Esophagus (tissue), 2 donors: ENCODE data around the gene HOXB13. TPM values are rescaled to one million over a fixed set of nuclear protein-coding genes. Genes with fewer than 3 reads are reported as not detected.

Experiments
- H3K27ac ChIP-seq, 2 donors: one replicate each; pipeline ENCODE4 v1.5.1; 2013; ENCODE audit warnings: low read depth in 2 of 2, mild to moderate bottlenecking in 2 of 2, inconsistent platforms in 1 of 2, low read length in 1 of 2, moderate library complexity in 1 of 2
- H3K27me3 ChIP-seq, 2 donors: one replicate each; pipeline ENCODE4 v1.6.1; 2013; ENCODE audit warnings: low read length in 2 of 2, control low read depth in 1 of 2, mild to moderate bottlenecking in 1 of 2; ENCODE audit not compliant: insufficient read depth in 2 of 2, control insufficient read depth in 1 of 2
- H3K36me3 ChIP-seq, 2 donors: one replicate each; pipeline ENCODE4 v1.6.1; 2013; ENCODE audit warnings: low read length in 1 of 2; ENCODE audit not compliant: control insufficient read depth in 2 of 2, insufficient read depth in 2 of 2
- H3K4me1 ChIP-seq, 2 donors: one replicate each; pipeline ENCODE4 v1.6.1; 2013; ENCODE audit warnings: low read length in 1 of 2; ENCODE audit not compliant: control insufficient read depth in 2 of 2, insufficient read depth in 2 of 2
- H3K4me3 ChIP-seq, 2 donors: one replicate each; pipeline ENCODE4 v1.5.1; 2013; ENCODE audit warnings: low read length in 2 of 2, mild to moderate bottlenecking in 2 of 2, low read depth in 1 of 2, moderate library complexity in 1 of 2
- H3K9me3 ChIP-seq, 2 donors: one replicate each; pipeline ENCODE4 v1.6.1; 2013; ENCODE audit warnings: mild to moderate bottlenecking in 2 of 2, low read depth in 1 of 2, low read length in 1 of 2, moderate library complexity in 1 of 2; ENCODE audit not compliant: control insufficient read depth in 2 of 2, insufficient read depth in 1 of 2
- WGBS, 2 donors: extraction: QIAGEN DNeasy Blood & Tissue Kit; methylation state at CpG; one replicate each; pipeline ENCODE4 v1.1.7; 2013; 5-methylcytosine and 5-hydroxymethylcytosine counted together
- polyA plus RNA-seq, 2 donors: library from polyadenylated mRNA; stranded (reverse); fragments of 200-250 nt; gene quantifications; one replicate each; pipeline ENCODE4 v1.2.3, GENCODE V29; 2013
- donor health status: healthy with polysubstance abuse.
- donor health status: Bipolar disorder and iron deficiency.

The HOXB13 gene
- polyA plus RNA-seq, 2 donors = 0.01 to 0.04 TPM

DNA sequence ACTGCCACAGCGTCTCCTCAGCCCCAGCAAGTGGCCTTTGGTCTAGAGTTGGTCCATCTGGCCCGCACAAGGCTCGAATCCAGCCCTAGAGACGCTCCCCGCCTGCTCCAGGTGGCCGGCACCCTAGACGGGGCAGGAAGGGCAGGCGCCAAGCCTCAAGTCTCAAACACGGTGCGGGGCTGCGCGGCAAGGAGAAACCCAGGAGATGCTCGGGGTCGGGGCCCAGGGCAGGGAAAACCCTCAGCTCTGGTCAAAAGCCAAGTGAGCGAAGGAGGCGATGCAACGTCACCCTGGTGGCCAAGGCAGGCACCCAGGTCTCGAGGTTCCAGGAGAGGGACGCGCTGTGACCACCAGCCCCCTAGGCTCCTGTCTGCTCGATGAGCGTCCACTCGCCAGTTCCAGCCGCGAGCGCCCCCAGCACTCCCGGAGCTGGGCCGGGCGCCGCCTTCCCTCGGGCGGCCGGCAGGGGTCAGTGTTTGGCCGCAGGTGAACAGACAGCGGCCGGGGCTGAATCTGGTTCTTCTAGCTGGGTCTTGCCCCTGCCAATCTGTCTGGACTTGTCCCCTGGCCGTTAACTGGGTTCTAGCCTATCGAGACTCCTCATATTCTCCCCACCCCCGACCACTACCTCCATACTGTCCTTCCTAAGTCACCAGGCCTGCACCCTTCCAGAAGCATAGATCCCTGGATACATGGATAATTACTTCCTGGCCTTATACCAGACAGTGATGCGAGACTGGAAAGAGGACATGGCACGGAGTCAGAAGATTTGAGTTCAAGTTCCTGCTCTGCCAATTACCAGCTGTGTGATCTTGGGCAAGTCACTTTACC, 50.2 kb downstream of the HOXB13 start:
- WGBS, 2 donors = 7 to 9% methylated on average over 38 to 41 of the region's 41 CpGs
- no peaks in the 10 kb centered on the region for H3K36me3 ChIP-seq
- H3K4me3 ChIP-seq = no peak overlapping the region
- no peaks in the 10 kb centered on the region for H3K27me3 ChIP-seq
- H3K27ac ChIP-seq = no peak overlapping the region
- no peaks in the 10 kb centered on the region for H3K9me3 ChIP-seq
- H3K4me1 ChIP-seq = peaks cover 0 to 3% of the 10 kb centered on the region in 2 donors

DNA sequence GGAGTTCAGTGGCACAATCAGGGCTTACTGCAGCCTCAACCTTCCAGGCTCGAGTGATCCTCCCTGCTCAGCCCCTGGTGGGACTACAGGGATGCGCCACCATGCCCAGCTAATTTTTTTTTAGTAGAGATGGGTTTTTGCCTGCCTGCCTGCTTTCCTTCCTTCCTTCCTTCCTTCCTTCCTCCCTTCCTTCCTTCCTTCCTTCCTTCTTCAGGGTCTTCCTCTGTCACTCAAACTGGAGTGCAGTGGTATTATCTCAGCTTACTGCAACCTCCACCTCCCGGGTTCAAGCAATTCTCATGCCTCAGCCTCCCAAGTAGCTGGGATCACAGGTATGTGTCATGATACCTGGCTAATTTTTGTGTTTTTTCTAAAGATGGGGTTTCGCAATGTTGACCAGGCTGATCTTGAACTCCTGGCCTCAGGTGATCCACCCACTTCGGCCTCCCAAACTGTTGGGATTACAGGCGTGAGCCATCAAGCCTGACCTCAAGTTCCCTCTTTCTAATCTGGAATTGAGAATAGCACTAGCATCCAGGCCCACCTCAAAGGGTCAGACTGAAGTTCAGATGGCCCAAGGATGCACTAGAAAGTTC, 51.5 kb downstream of the HOXB13 start:
- H3K4me1 ChIP-seq = peaks cover 0 to 3% of the 10 kb centered on the region in 2 donors
- no peaks in the 10 kb centered on the region for H3K27me3 ChIP-seq
- H3K36me3 ChIP-seq = no peaks in the 10 kb centered on the region
- H3K4me3 ChIP-seq = no peak overlapping the region
- 69 to 70% methylated on average over 6 of the region's 6 CpGs for WGBS, 2 donors
- H3K9me3 ChIP-seq = no peaks in the 10 kb centered on the region
- H3K27ac ChIP-seq = no peak overlapping the region

Other genes with a start within 250 kb of the HOXB13 start
- 1 to 10 TPM in 1 of 2 donors, under 1 TPM in 1; 0.29 to 1.0 TPM for gene HOXB1, start 197.7 kb downstream of the HOXB13 start, polyA plus RNA-seq
- 10 to 100 TPM; 11.3 to 18.9 TPM for gene HOXB2, start 183.6 kb downstream of the HOXB13 start, polyA plus RNA-seq
- gene HOXB4, start 150.4 kb downstream of the HOXB13 start, polyA plus RNA-seq = 1 to 10 TPM; 1.8 to 4.2 TPM
- 10 to 100 TPM in 1 of 2 donors, 1 to 10 TPM in 1; 6.3 to 12.7 TPM for gene HOXB3, start 138.5 kb downstream of the HOXB13 start, polyA plus RNA-seq
- under 1 TPM; 0.09 to 0.10 TPM for gene HOXB5, start 135.0 kb downstream of the HOXB13 start, polyA plus RNA-seq
- under 1 TPM; 0.29 to 0.31 TPM for gene HOXB6, start 123.8 kb downstream of the HOXB13 start, polyA plus RNA-seq
- under 1 TPM; 0.27 to 0.39 TPM for gene HOXB7, start 117.7 kb downstream of the HOXB13 start, polyA plus RNA-seq
- not detected for gene HOXB8, start 113.5 kb downstream of the HOXB13 start, polyA plus RNA-seq
- under 1 TPM in 1 of 2 donors, not detected in 1; 0.02 TPM for gene HOXB9, start 102.4 kb downstream of the HOXB13 start, polyA plus RNA-seq
- gene PRAC1, start 6.2 kb downstream of the HOXB13 start, polyA plus RNA-seq = under 1 TPM in 1 of 2 donors, not detected in 1; 0.63 TPM
- gene PRAC2, start 5.6 kb downstream of the HOXB13 start, polyA plus RNA-seq = under 1 TPM in 1 of 2 donors, not detected in 1; 0.41 TPM
- gene TTLL6, start 88.5 kb upstream of the HOXB13 start, polyA plus RNA-seq = under 1 TPM; 0.02 to 0.05 TPM
- 10 to 100 TPM; 38.8 to 57.5 TPM for gene CALCOCO2, start 102.3 kb upstream of the HOXB13 start, polyA plus RNA-seq
- 100 to 1,000 TPM; 263 to 335 TPM for gene ATP5MC1, start 164.0 kb upstream of the HOXB13 start, polyA plus RNA-seq
- 10 to 100 TPM; 19.0 to 30.9 TPM for gene UBE2Z, start 179.7 kb upstream of the HOXB13 start, polyA plus RNA-seq
- gene SNF8, start 216.1 kb upstream of the HOXB13 start, polyA plus RNA-seq = 10 to 100 TPM; 63.9 to 99.4 TPM
- not detected for gene GIP, start 239.8 kb upstream of the HOXB13 start, polyA plus RNA-seq